Stimulated activated naive B cell treated with anti-CD40 and anti-IgM and Interleukin-4, amounts not matched to agents 10 μg/mL and 1 μg/mL and 100 μg/mL, for 72 hours (primary cell): Measurements from ENCODE around the gene DLG1.

Experiments
- ATAC-seq, 2 donors: fragments of 150-1000 bp; cut with Tn5 transposase; replicated peaks; 2 replicates each; pipeline ENCODE4 v1.10.0; 2021; ENCODE audit warnings: moderate library complexity in 1 of 2
- DNase-seq: peaks from one replicate; pipeline ENCODE4 v3.0.0; 2021
- H3K27ac Mint-ChIP-seq: one replicate; pipeline ENCODE4 v1.8.0; 2022; ENCODE audit warnings: mild to moderate bottlenecking, mixed read lengths
- H3K27me3 Mint-ChIP-seq, 2 donors: one replicate each; pipeline ENCODE4 v1.8.0; 2022; ENCODE audit warnings: mixed read lengths in 2 of 2
- H3K36me3 Mint-ChIP-seq, 2 donors: one replicate each; pipeline ENCODE4 v1.8.0; 2022; ENCODE audit warnings: mixed read lengths in 2 of 2, mild to moderate bottlenecking in 1 of 2
- H3K4me1 Mint-ChIP-seq, 2 donors: one replicate each; pipeline ENCODE4 v1.8.0; 2022; ENCODE audit warnings: mixed read lengths in 2 of 2, mild to moderate bottlenecking in 1 of 2
- H3K4me3 Mint-ChIP-seq, 2 donors: one replicate each; pipeline ENCODE4 v1.8.0; 2022; ENCODE audit warnings: mild to moderate bottlenecking in 2 of 2, mixed read lengths in 2 of 2, moderate library complexity in 1 of 2
- H3K9me3 Mint-ChIP-seq, 2 donors: one replicate each; pipeline ENCODE4 v1.8.0; 2022; ENCODE audit warnings: mixed read lengths in 2 of 2, mild to moderate bottlenecking in 1 of 2

The DLG1 gene

DNA sequence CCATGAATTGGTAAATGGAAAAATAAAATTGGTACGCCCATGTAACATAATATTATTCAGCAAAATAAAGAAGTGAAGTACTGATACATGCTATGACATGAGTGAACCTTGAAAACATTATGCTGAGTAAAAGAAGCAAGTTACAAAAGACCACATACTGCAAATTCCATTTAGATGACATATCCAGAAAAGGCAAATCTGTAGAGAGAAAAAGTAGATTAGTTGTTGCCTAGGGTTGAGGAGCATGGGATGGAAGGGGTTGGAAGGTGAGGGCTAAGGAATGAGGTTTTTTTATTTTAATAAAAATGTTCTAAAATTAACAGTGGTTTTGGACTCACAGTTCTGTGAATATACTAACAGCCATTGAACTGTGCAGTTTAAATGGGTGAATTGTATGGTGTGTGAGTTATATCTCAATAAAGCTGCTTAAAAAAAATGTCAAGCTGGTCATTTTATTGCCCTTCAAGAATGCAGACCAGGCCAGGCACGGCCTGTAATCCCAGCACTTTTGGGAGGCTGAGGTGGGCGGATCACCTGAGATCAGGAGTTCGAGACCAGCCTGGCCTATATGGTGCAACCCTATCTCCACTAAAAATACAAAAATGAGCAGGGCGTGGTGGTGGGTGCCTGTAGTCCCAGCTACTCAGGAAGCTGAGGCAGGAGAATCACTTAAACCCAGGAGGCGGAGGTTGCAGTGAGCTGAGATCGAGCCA lies 8.1 kb upstream of the DLG1 start:
- Mint-ChIP-seq H3K36me3 (no peaks in the 10 kb centered on the region), H3K4me1 (peaks cover 8 to 13% of the 10 kb centered on the region in 2 donors), H3K9me3 (no peaks in the 10 kb centered on the region), H3K27ac (no peak overlapping the region), H3K4me3 (no peak overlapping the region), H3K27me3 (peaks cover 5 to 38% of the 10 kb centered on the region in 2 donors)
- ATAC-seq (no peak), DNase-seq (no peak)

DNA sequence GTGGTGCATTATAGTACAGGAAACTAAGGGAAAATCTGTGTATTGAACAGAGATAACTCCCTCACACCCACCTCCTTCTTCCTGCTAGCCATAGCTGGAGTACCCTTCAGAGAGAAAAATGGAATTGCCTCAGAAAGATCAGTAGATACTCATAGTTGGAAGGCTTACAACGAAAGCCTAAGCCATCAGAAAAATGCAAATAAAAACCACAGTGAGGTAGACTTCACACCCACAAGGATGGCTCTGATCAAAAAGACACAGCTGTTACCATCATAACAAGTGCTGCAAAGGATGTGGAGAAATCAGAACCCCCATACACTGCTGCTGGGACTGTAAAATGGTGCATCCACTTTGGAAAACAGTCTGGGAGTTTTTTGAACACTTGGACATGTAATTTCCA lies 7.4 kb upstream of the DLG1 start:
- H3K27me3 Mint-ChIP-seq = peaks cover 9 to 43% of the 10 kb centered on the region in 2 donors
- H3K4me1 Mint-ChIP-seq = peaks cover 8 to 13% of the 10 kb centered on the region in 2 donors
- no peak overlapping the region for H3K4me3 Mint-ChIP-seq
- DNase-seq (no peak), ATAC-seq (peak; percentile 56 to 76)
- no peaks in the 10 kb centered on the region for H3K9me3 Mint-ChIP-seq
- H3K36me3 Mint-ChIP-seq = no peaks in the 10 kb centered on the region
- H3K27ac Mint-ChIP-seq = no peak overlapping the region

DNA sequence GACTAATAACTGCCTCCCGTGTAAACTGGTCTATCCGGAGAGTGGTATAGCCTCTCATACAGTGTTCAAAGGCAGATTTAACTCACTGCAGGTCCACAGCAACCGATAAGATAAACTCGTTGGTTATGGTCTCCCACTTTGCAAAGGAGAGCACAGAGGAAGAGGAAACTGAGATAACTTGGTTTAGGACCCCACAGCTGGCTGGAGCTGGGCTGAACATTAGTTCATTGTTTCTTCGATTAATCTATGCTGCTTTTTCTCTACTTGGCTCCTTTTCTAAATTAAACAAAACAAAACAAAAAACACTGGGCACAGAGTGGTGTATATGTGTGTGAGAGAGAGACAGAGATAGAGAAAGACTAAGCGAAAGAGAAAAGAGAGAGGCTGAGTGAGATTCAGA lies 5.0 kb upstream of the DLG1 start:
- no peak overlapping the region for H3K27ac Mint-ChIP-seq
- H3K4me3 Mint-ChIP-seq = no peak overlapping the region
- no peak for ATAC-seq
- peaks cover 14 to 50% of the 10 kb centered on the region in 2 donors for H3K27me3 Mint-ChIP-seq
- peaks cover 9 to 19% of the 10 kb centered on the region in 2 donors for H3K4me1 Mint-ChIP-seq
- DNase-seq = no peak
- H3K36me3 Mint-ChIP-seq = no peaks in the 10 kb centered on the region
- H3K9me3 Mint-ChIP-seq = no peaks in the 10 kb centered on the region

DNA sequence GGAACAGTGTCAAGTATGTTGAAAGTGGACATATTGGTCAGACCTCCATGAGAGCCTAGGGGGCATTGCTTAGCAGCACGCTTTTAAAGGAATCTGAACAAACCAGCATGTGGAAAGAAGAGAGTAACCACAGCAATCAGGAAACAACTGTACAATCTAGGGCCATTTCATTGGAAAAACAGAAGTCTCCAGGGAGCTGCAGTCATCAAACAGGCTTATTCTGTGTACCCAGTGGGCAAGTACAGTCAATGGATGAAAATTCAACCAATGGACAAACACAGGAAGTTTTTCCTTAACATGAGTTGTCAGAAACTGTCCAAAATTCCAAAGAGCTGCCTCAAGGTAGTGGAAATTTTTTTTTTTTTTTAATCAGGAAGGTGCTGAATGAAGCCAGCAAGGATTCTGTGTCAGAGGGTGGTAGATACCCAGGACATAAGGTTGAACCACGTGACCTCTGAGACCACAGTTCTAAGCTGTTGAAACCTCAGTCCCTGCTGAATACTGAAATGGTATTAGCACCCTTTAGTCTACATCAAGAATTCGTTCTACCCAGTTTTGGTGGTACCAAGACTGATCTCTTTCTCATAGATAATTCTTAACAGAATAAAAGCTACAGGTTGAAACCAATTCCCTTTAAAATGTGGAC lies 4.4 kb upstream of the DLG1 start:
- no peaks in the 10 kb centered on the region for H3K9me3 Mint-ChIP-seq
- H3K27me3 Mint-ChIP-seq = peaks cover 14 to 47% of the 10 kb centered on the region in 2 donors
- no peak overlapping the region for H3K4me3 Mint-ChIP-seq
- ATAC-seq (no peak), DNase-seq (no peak)
- peaks cover 0 to 2% of the 10 kb centered on the region in 2 donors for H3K36me3 Mint-ChIP-seq
- H3K27ac Mint-ChIP-seq = no peak overlapping the region
- peaks cover 9 to 19% of the 10 kb centered on the region in 2 donors for H3K4me1 Mint-ChIP-seq

DNA sequence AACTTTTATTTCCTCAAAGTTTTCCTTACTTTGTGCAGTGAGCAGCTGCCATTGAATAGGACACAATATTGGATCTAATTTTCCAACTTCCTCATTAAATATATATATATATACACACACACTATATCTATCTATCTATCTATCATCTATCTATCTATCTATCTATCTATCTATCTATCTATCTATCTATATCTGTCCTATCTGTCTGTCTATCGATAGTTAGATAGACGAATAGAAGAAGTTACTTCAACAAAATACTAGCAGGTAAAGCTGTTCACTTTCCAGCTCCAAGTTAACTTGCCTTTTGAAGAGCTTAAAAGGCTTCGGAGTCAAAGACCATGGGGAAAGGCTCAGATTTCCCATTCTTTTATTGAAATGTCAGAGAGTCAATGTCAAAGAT lies 3.6 kb upstream of the DLG1 start:
- H3K27me3 Mint-ChIP-seq = peaks cover 14 to 39% of the 10 kb centered on the region in 2 donors
- H3K27ac Mint-ChIP-seq = no peak overlapping the region
- H3K36me3 Mint-ChIP-seq = peaks cover 0 to 2% of the 10 kb centered on the region in 2 donors
- H3K4me1 Mint-ChIP-seq = peaks cover 10 to 19% of the 10 kb centered on the region in 2 donors
- no peaks in the 10 kb centered on the region for H3K9me3 Mint-ChIP-seq
- DNase-seq (no peak), ATAC-seq (no peak)
- H3K4me3 Mint-ChIP-seq = no peak overlapping the region

DNA sequence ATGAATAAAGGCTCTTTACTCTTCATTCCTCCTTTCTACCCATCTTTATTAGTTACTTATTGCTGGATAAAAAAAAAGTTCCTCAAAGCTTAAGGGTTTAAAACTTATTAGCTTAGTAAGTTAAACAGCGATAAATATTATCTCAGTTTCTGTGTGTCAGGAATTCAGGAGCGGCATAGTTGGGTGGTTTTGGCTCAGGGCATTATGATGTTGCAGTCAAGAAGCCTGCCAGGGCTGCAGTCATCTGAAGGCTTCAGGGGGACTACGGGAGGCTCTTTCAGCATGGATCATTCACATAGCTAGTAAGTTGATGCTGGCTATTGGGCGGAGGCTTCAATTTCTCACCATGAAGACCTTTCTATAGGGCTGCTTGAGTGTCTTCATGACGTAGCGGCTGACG lies 1.9 kb upstream of the DLG1 start:
- Mint-ChIP-seq H3K4me1 (peaks cover 15 to 19% of the 10 kb centered on the region in 2 donors), H3K36me3 (peaks cover 0 to 4% of the 10 kb centered on the region in 2 donors), H3K27me3 (peaks cover 14 to 34% of the 10 kb centered on the region in 2 donors), H3K9me3 (no peaks in the 10 kb centered on the region), H3K27ac (no peak overlapping the region), H3K4me3 (no peak overlapping the region)
- DNase-seq (no peak), ATAC-seq (no peak)

DNA sequence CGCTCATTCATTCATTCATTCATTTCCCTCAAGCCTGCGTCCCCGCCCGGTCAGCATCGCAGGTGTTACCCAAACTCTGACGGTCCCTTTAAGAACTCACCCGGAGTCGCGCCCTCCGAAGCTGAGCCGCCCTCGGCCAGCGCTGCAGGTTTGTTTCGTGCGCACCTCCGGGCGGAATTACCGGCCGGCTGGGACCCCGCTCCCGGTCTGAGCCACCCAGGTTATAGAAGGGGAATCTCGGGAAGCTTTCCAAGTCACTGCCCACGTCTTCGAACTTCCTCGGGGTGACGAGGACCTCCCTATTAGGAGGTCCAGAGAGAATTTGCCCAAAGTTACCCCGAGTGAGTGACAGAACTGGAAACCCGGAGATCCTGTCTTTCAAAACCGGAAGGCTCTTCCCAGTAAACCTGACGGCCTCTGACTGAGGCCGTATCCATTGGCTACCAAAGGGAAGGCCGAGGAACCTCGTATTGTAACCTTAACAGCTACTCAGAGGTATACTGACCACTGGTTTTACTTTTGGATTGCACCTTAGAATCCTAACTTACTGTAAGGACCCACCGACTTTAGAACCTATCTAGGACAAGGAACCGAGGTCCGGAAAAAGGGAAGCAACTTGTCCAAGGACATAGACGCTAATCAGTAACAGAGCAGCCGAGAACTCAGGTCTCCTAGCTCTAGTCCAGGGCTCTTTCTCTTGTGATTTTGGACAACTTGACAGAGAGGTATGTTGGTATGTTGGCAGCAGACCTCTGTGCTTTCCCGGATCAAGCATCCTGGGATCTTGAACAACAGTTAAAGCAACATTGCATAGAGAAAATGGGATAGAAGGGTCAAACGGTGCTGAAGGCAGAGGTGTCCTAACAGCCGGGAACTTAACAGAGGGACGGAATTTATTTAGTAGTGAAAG lies 788 bp upstream of the DLG1 start:
- Mint-ChIP-seq H3K9me3 (no peaks in the 10 kb centered on the region), H3K4me3 (peak overlapping the region; percentile 92 to 93), H3K27me3 (peaks cover 14 to 34% of the 10 kb centered on the region in 2 donors), H3K4me1 (peaks cover 15 to 19% of the 10 kb centered on the region in 2 donors), H3K27ac (peak overlapping the region; percentile 79), H3K36me3 (peaks cover 0 to 4% of the 10 kb centered on the region in 2 donors)
- DNase-seq = peak; percentile 16
- peak; percentile 35 to 39 for ATAC-seq

DNA sequence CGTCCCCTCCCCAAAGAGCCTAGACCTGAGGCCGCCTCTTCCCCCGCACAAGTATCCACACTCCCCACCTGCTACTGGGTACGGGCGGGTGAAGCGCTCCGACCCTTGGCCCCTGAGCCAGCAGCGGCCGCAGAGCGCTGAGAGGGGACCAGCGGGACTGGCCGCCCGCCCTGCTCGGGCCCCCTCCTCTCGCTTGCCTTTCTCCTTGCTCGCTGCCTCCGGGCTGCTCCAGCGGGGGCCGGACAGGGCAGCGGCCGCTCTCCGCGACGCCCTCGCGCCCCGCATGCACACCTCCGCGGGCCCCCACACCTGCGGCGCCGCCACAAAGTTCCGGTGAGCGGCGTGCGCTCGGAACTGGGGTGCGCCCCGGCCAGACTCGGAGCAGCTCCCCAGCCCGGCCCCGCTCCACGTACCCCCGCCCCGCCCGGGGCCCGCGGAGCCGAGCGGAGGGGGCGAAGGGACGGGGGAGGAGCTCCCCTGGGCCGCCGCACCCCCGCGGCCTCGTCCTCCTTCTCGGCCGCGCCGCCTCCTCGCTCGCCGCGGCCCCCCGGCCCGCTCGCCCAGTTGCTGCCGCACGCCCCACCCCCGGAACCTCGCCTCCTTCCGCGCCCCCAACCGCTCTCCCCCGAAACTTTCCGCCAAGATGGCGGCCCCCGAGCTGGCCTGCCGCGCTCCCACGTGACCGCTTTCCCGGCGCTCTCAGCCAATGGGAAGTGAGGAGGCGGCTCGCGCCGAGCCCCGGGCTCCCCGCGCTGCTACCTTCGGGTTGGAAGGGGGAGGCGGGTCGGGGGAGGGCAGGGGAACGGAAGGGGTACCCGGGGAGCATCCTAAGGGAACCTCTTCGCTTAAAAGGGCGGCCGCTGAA lies 704 bp downstream of the DLG1 start:
- Mint-ChIP-seq H3K27me3 (peaks cover 14 to 22% of the 10 kb centered on the region in 2 donors), H3K27ac (peak overlapping the region; percentile 94), H3K9me3 (no peaks in the 10 kb centered on the region), H3K4me3 (peak overlapping the region; percentile 92 to 93), H3K36me3 (peaks cover 0 to 4% of the 10 kb centered on the region in 2 donors), H3K4me1 (peaks cover 16 to 22% of the 10 kb centered on the region in 2 donors)
- ATAC-seq (peak; percentile 85 to 87), DNase-seq (peak; percentile 83)

DNA sequence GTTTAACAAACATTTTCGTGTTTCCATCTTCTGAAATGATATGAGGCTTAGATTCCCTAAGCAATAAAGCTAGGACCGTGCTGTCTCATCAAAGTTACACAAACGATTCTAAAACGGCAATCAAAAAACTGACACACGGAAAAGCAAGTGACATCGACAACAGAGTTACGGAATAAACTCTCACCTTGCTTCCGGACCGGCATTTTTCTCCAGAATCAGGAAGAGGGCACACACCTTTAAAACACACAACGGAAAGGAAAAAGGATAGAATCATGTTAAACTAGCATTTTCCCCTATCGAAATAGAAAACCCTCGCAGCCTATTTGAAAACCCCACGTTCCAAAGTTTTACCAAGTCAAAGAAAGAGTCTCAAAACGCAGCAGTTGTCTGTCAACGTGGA lies 1.4 kb downstream of the DLG1 start:
- H3K4me3 Mint-ChIP-seq = peak overlapping the region; percentile 92 to 93
- H3K36me3 Mint-ChIP-seq = peaks cover 4 to 8% of the 10 kb centered on the region in 2 donors
- H3K27ac Mint-ChIP-seq = peak overlapping the region; percentile 88
- ATAC-seq (no peak), DNase-seq (no peak)
- peaks cover 15 to 22% of the 10 kb centered on the region in 2 donors for H3K4me1 Mint-ChIP-seq
- H3K27me3 Mint-ChIP-seq = peaks cover 8 to 18% of the 10 kb centered on the region in 2 donors
- no peaks in the 10 kb centered on the region for H3K9me3 Mint-ChIP-seq

DNA sequence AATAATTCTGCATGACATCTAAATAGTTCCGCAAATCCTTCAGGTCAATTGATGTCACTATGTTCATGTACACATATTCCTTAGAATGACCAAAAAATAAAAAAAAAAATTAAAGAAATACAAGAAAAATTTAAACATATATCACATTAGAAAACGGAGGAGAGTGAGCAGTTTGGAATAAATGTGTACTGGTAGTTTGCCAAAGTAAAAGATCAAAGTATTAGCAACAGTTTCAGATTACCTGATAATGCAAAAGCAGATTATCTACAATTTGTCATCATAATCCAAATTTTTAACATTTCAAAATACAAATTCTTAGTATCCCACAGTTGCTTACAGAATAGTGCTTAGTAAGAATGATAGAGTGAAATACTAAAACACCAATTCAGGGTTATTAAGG lies 1.9 kb downstream of the DLG1 start:
- Mint-ChIP-seq H3K4me3 (peak overlapping the region; percentile 92 to 93), H3K27ac (no peak overlapping the region), H3K9me3 (no peaks in the 10 kb centered on the region), H3K36me3 (peaks cover 9 to 11% of the 10 kb centered on the region in 2 donors), H3K27me3 (peaks cover 8 to 15% of the 10 kb centered on the region in 2 donors), H3K4me1 (peaks cover 15 to 26% of the 10 kb centered on the region in 2 donors)
- DNase-seq = no peak
- no peak for ATAC-seq

DNA sequence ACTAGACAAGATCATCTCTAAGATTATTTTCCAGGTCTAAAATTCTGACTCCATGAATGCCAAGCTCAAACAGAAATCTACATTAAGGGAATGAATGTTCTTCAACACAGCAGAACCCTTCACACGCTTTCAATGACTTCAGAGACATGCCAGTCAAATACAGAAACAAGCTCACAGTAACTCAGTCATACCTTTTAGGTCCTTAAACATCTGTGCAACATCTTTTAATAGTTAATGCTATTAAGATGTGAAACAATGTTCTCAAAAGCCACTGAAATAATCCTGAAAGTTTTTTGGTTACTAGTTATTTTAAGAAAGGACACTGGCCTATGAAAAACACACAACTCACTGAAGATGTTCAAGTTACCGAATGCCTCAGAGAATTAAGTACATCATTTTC lies 2.5 kb downstream of the DLG1 start:
- H3K4me1 Mint-ChIP-seq = peaks cover 17 to 32% of the 10 kb centered on the region in 2 donors
- peaks cover 15 to 16% of the 10 kb centered on the region in 2 donors for H3K36me3 Mint-ChIP-seq
- H3K4me3 Mint-ChIP-seq = no peak overlapping the region
- no peaks in the 10 kb centered on the region for H3K9me3 Mint-ChIP-seq
- peaks cover 4 to 10% of the 10 kb centered on the region in 2 donors for H3K27me3 Mint-ChIP-seq
- ATAC-seq = no peak
- H3K27ac Mint-ChIP-seq = no peak overlapping the region
- DNase-seq = no peak

DNA sequence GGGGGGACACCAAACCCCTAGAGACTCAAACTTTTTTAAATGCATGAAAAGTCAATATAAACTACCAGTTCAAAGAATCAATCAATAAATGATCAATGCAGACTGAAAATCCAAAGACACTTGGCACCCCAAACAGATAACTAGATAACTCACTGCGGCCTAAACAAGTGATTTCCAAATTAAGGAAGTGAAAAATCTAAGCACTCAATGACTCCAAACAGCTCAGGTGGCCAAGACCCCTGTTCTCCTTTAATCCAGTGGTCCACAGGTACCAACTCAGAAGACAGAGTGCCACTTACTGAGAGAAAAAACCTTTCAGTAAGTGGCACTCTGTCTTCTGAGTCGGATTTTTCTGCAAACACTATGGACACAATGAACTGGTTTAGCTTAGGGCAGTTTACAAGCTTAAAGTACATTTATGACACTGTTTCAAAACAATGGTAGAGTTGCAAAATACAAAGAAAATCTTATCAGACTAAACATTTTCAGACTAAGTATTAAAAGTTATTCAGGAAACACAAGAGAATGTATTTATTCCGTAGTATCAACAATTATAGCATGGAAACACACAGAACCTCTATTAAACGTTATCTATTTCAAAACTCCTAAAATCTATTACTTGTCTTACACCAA lies 4.7 kb downstream of the DLG1 start:
- no peak overlapping the region for H3K27ac Mint-ChIP-seq
- H3K4me1 Mint-ChIP-seq = peaks cover 12 to 23% of the 10 kb centered on the region in 2 donors
- no peaks in the 10 kb centered on the region for H3K9me3 Mint-ChIP-seq
- DNase-seq (no peak), ATAC-seq (no peak)
- peaks cover 19 to 20% of the 10 kb centered on the region in 2 donors for H3K36me3 Mint-ChIP-seq
- no peak overlapping the region for H3K4me3 Mint-ChIP-seq
- no peaks in the 10 kb centered on the region for H3K27me3 Mint-ChIP-seq

DNA sequence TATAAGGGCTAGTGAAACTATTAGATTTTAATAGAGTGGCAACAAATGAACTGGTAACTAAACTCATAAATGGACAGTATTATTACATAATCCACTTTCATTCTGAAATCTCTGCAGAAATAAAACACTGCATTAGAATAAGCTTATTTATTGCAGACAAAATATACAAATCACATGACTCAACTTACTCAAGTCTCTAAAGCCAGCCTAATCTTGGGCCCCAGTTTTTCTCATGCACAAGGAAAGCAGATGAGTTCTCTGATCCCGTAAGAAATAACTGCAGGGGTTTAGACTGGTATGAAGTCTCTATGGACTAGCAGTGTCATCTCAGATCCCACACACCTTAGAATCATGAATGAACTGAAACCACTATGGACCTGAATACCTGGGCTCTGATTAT lies 5.8 kb downstream of the DLG1 start:
- no peaks in the 10 kb centered on the region for H3K27me3 Mint-ChIP-seq
- peaks cover 17 to 24% of the 10 kb centered on the region in 2 donors for H3K36me3 Mint-ChIP-seq
- H3K27ac Mint-ChIP-seq = no peak overlapping the region
- ATAC-seq = no peak
- DNase-seq = no peak
- H3K4me3 Mint-ChIP-seq = no peak overlapping the region
- no peaks in the 10 kb centered on the region for H3K9me3 Mint-ChIP-seq
- H3K4me1 Mint-ChIP-seq = peaks cover 12 to 21% of the 10 kb centered on the region in 2 donors
